ENCODE measurements around the gene PRUNE2.
"Not testable (repeated sequence)": the region's sequence is repeated elsewhere in the genome, so short reads cannot be mapped to it uniquely, and the experiment has no call there.

PRUNE2 gene, protein sequence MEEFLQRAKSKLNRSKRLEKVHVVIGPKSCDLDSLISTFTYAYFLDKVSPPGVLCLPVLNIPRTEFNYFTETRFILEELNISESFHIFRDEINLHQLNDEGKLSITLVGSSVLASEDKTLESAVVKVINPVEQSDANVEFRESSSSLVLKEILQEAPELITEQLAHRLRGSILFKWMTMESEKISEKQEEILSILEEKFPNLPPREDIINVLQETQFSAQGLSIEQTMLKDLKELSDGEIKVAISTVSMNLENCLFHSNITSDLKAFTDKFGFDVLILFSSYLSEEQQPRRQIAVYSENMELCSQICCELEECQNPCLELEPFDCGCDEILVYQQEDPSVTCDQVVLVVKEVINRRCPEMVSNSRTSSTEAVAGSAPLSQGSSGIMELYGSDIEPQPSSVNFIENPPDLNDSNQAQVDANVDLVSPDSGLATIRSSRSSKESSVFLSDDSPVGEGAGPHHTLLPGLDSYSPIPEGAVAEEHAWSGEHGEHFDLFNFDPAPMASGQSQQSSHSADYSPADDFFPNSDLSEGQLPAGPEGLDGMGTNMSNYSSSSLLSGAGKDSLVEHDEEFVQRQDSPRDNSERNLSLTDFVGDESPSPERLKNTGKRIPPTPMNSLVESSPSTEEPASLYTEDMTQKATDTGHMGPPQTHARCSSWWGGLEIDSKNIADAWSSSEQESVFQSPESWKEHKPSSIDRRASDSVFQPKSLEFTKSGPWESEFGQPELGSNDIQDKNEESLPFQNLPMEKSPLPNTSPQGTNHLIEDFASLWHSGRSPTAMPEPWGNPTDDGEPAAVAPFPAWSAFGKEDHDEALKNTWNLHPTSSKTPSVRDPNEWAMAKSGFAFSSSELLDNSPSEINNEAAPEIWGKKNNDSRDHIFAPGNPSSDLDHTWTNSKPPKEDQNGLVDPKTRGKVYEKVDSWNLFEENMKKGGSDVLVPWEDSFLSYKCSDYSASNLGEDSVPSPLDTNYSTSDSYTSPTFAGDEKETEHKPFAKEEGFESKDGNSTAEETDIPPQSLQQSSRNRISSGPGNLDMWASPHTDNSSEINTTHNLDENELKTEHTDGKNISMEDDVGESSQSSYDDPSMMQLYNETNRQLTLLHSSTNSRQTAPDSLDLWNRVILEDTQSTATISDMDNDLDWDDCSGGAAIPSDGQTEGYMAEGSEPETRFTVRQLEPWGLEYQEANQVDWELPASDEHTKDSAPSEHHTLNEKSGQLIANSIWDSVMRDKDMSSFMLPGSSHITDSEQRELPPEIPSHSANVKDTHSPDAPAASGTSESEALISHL (N-terminal part only)

DNA sequence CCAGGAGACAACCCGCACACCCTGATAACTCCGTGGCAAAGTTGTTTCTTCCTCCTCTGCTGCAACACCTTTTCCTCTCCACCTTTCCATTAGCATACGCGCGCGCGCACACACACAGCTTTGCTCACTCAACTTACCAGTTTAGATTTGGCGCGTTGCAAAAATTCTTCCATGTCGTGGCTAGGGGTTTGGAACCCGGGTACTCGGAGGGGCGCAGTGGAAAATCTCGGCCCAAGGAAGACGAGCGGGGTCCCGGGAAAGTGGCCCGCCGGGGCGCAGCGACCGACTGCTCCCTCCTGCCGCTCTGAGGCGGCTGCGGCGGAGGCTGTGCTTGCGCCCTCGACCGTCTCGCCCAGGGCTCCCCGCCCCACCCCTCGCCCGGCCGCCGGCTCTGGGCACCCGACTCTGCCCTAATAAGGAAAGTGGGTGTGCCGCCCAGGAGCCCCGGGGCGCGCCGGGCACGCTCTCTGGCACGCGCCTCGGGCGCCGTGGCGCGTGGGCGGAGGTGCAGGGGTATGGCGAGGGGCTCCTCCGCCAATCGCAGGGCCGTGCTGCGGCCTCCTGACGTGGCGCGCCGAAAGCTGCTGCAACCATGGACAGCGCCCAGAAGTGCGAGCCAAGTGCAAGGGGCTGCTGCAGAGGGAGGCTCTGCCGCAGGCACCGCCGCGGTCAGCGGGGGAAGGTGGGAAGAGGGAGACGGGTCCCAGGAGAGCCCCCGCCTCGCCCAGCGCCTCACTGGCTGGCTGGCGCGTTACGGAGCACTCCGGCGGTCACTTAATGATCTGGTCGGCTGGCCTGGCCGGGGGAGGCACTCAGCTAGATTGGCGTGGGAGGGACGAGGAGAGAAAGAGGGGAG is at the start of gene PRUNE2:
TSS of gene PRUNE2 (minus strand) at position 324 of the 856 bp plus-strand sequence. CDS start at position 173, 151 bp downstream.
- no peak for DNase-seq (ENCODE audit: low read depth)

DNA sequence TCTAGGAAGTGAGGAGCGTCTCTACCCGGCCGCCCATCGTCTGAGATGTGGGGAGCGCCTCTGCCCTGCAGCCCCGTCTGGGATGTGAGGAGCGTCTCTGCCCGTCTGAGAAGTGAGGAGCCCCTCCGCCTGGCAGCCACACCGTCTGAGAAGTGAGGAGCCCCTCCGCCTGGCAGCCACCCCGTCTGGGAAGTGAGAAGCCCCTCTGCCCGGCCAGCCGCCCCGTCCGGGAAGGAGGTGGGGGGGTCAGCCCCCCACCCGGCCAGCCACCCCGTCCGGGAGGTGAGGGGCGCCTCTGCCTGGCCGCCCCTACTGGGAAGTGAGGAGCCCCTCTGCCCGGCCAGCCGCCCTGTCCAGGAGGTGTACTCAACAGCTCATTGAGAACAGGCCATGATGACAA is 49.5 kb upstream of the PRUNE2 start:
- not testable (repeated sequence) for DNase-seq (ENCODE audit: low read depth)

DNA sequence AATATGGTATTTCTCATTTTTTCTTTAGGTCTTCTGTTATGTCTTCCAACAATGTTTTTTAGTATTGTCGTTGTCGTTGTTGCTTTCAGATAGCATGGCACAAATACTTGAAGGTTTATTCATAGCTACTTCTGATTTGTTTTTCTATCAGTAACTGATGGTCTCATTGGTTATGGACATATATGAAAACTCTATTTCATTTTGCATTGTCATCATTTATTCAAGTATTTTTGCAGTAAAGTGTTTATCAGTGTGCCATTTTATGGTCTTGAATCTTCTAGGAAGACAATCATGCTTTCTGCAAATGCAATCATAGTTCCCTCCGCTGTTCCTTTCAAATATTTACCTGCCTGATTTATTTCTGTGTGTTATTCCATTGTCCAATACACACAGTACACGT is 44.0 kb upstream of the PRUNE2 start:
- no peak for DNase-seq (ENCODE audit: low read depth)

DNA sequence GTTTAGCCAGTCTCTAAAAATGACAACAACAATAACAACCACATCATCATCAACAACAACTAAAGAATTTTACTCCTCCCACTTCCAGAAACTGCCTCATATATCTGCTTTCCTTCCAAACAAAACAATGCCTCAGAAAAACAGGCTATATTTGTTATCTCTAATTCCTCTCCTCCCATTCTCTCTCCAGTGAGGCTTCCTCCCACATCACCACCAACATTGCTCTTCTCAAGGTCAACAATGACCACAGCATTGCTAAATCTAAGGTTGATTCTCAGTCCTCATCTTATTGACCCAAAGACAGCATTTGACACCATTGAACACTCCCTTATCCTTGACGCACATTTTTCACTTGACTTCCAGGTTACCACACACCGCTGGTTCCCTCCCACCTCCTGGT is 38.1 kb upstream of the PRUNE2 start:
- no peak for DNase-seq (ENCODE audit: low read depth)

DNA sequence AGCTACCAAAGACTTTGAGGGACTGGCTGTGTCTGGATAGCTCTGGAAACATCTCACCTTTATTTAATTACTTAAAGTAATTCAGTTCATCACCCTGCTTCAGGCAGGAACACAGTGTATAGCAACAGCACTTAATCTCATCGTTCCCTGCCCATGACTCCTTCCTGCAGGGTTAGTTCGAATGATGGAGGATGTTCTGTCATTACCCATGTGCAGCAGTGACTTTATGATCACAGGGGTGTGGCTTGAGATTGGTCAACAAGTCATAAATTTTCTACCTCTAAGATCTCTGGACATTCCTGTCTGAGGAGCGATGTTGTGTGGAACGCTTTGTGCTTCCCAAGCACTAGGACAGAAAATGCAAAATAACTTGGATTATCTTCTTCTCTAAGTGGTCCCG is 37.1 kb upstream of the PRUNE2 start:
- DNase-seq (ENCODE audit: low read depth) = no peak

DNA sequence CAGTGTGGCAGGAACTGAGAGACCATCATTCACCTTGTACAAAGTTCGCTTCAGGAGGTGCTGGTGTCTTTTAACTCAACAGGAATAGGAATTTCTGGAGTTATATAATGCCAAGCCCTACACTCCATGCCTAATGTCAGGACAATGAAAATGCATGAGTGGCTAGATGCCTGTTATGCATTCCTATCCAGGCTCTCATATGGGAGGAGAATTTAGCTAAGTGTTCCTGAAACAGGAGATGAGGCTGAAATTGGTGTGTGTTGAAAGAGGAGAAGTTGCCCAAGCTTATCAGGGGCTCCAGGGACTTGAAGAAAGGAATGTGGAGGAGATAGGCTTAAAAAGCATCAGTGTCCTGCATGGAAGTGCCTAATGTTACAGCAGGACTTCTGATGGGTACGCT is 26.8 kb upstream of the PRUNE2 start:
- no peak for DNase-seq (ENCODE audit: low read depth)

DNA sequence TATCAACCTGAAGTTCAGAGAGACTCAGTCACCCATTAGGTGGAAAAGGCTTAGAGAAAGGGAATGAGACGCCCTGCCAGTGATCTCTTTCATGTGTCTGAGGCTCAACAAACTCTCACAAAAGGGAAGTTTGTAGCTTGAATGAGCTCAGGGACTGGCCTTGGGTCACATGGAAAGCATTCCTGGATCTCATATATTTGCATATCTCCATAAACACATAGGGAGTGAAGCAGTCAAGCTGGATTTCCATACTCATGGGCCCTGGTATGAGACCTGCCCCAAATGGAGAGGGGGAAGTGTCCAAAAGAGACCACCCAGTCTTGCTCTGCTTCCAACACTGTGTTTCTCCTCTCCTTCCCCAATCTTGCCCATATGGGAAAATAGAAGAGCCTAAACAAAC is 26.4 kb upstream of the PRUNE2 start:
- DNase-seq (ENCODE audit: low read depth) = no peak

DNA sequence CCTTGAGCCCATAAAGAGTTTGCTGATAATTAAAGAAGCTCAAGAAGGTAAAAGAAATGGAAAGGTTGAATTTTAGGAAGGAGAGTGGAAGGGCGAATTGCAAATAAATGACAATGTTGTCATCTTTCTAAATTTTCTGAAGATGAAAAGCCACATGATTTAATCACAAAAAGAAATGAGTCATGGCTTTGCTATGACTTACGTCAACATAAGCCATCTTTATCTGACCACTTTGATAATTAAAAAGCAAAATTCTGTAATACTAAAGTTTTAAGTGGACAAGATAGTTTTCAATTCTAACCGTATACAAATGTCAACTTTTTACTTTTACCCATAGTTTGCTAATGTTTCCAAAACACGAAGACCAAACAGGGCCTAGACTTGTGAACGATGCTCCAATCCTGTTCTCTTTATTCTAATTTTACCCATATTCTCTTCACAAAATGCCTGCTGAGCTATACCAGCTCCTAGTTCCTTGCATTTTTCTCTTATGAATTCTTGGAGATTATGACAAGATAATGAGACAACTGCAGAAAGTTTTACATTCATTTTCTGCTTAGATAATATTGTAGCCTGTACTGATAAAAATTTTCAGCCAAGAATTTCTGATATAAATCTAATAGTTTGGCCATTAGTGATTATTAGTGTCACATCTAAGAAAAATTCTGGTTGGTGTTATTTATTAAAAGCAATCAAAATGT is 21.8 kb upstream of the PRUNE2 start:
- no peak for DNase-seq (ENCODE audit: low read depth)

DNA sequence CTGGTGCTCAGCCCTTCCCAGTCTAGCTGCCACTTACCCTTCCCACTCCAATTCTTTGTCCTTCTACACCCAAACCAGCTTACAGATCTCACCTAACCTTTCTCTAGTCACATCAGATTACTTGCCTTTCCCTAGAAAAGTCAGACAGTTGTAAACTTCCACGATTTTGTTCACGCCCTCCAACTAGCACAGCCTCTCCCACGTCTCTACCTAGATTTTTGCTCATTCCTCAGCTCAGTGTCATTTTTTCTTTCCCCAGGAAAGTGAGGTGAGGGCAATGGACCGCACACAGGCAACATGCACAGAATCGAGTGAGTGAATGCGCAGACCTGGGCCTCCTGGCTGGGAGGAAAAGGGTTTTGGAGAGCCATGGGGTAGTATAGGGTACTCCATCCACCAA is 20.9 kb upstream of the PRUNE2 start:
- no peak for DNase-seq (ENCODE audit: low read depth)

DNA sequence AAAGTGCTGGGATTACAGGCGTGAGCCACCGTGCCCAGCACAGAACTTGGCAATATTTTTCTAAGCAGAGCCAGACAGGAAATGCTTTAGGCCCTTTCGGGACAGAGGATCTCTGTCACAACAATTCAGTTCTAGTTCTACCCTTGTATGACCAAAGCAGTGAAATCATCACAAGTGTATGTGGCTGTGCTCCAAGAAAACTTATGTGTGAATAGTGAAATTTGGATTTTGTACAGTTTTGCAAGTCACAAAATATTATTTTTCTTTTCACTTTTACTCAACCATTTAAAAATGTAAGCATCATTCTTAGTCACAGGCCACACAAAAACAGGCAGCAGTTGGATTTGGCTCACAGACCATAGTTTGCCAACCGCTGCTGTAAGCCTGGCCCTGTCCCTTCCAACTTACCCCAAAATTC is 20.4 kb upstream of the PRUNE2 start:
- DNase-seq (ENCODE audit: low read depth) = no peak

DNA sequence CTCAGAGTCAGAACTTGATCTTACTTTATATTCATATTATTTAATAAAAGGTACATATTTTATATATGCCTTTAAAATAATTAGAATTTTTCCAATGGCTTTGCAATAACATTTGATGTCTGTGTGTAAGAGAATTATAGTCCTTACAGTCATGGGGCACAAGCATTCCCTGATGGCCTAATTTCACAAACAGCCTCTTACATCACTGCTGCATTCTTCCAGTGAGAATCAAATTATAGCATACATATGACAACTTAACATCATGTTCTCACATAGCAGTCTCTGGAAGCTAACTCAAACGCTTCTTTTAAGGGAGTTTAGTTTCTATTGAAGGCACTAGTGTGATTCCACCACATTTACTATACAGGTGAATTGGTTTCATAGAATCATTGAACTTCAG is 15.3 kb upstream of the PRUNE2 start:
- DNase-seq (ENCODE audit: low read depth) = no peak

DNA sequence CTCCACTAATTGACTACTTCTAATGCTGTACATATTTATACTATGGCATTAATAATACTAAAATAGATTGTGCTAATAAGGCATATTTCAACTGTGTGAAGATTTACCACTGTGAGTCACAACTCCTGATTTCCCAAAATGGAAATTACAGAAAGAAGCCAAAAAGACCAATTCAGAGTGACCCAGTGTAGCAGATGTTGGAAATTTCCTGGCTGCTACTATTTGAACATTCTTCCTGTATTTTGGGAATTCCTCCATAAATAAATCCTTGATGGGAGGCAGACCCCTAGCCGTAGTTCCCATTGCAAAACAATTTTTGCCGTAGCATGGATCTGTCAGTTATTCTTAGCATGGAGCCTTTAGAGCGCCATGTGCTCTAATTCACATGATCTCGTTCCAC is 11.4 kb upstream of the PRUNE2 start:
- DNase-seq (ENCODE audit: low read depth) = no peak

DNA sequence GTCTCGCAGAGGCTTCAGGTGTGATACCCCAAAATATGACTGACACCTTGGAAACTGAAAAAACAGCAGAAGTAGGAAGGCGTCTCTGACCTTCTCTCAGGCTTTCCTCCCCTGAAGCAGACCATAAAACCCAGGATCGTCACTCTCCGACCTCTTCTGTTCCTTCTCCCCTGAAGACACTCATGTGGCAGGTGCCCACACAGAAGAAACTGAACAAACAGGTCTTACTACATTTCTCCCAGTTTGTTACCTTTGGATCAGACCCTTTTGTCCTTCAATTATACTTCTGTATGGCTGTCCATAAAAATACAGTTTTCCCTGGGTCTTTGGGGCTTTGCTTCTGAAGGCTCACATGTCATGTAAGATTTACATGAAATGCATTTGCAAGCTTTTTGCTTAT is 10.3 kb upstream of the PRUNE2 start:
- DNase-seq (ENCODE audit: low read depth) = no peak

DNA sequence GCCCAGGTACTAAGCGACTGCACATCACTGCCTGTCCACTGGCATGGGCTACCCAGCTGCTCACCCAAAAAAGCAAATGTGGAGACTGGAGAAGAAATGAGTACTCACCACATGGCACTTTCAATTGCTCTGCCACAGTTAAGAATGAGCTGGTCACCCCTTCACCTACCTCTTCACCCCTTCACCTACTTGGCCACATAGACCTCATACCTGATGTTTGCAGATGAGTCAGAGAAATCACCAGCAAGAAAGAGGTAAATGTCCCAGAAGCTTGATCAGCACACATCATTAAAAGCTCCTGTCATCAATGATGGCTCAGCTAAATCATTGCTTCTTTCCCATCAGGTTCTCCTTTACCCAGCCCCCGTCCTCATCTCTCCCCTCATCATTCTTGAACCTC is 7.6 kb upstream of the PRUNE2 start:
- DNase-seq (ENCODE audit: low read depth) = no peak

DNA sequence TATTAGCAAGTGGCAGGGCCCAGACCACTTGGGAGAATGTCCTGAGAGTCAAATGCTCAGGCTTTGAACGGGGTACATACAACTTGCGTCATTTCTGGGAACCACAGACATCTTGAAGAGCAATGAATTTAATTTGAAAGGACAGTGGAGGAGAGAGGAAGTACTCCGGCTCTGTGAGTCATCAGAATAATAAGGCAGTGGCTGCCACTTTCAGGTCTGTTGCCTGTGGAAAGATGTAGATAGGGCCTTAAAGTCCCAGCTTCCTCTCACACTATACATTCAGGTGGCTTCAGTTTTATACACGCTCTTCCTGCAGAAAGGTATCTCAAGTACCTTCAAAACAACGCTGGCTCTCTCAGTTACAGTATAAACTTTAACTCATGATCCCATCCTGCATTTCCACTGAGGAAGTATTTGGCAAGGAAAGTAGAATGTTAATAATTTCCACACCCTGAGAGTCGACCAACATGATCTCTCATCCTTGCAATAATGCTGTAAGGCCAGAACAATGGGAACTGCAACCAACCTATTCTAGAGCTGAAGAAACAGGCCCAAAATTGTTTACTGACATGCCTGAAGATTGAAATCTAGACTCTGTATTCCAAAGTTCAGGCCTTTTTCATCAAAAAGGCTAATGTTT is 6.8 kb upstream of the PRUNE2 start:
- no peak for DNase-seq (ENCODE audit: low read depth)

DNA sequence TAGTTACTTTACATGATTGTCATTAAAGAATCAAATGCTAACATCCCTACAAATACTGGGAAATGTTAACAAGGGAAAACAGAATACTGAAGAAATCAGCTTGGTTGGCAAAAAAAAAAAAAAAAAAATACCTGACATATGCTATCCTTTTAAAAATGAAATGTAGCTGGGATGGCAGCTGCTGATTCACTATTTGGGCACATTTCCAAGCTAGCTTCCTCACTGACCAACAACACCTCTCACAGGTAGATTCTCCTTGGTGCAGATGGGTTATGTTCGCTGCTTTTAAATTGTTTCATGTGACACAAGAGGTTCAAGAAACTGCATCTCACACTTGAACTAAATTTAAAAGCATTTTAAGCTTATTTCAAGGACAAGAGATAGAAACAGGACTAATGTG is 6.1 kb upstream of the PRUNE2 start:
- DNase-seq (ENCODE audit: low read depth) = no peak

DNA sequence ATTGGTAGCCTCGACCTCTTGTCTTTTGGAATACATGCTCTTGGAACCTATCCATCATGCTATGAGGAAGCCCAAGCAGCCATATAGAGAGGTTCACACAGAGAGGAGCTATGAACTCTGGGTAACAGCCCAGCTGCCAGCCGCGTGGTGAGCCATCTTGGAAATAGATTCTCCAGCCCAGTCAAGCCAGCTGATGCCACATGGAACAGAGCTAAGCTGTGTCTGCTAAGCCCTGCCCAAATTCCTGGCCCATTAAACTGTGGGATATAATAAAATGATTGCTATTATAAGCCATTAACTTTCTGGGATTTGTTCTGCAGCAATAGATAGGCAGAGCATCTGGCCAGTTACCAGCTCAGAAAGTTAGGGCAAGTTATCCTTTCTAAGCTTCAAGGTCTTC is 4.9 kb upstream of the PRUNE2 start:
- no peak for DNase-seq (ENCODE audit: low read depth)

DNA sequence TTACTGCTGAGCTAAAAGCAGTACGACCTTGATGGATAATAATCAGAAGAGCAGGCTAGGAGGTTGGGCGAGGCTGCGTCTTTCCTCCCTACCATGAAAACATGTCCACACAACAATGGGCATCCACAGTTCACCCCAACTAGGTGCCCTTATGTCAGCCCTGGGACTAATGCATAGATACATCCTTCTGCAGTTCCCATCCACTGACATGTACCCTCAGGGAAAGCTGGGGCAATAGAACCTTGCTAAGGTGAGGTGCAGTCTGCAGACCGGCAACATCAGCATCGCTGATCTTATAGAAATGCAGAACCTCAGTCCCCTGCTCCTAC is 697 bp upstream of the PRUNE2 start:
- DNase-seq (ENCODE audit: low read depth) = no peak

DNA sequence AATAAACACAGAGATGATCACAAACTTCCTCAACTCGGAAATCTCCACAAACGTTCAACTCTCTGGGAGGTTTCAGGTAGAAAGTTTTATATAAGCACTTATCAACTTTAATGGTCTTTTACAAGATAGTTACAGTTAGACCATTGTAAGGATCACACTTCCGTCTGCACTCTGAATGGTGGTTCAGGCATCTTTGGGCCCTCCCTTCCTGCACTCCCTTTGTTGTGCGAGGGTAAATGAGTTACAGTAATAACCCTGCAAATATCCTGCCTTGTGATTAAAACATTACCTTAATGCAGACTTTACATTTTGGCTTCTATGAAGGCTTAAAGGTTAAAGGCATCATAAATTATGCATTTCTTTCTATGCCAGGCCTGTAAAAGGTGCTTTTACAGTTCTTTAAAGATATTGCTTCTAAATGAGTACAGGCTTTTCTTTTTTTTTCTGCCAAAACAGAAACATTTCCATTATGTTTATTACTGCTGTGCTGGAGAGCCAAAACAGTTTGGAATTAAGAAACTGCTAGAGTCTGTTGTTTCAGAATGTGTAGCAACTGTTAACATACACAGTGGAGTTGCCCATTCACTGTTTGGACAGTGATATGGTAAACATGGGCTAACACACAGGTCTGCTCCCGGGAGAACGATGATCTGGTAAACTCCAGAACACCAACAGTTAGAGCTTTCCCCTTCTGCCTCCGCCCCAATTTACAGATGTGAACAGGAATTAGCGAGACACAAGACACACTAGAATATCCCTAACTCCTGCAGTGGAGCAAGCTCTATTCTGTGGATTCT is 1.1 kb downstream of the PRUNE2 start:
- DNase-seq (ENCODE audit: low read depth) = no peak

DNA sequence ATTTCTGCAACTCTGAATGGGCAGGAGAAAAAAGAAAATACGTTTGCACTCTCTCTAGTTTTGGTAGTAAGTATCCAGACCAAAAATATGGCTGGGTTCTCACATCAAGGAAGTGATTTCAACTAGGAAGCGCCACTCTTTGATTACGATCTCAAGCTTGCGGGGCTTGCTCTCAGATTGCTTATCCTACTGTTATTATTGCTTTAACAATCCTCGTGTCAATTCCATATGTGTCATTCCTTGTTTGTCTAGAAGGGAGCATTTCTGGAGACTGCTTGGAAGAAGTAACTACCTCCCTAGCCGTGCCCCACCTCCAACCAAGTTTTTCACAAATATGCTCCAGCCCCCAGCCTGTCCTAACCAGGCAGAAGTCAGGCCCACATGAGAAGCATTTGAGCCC is 3.5 kb downstream of the PRUNE2 start:
- no peak for DNase-seq (ENCODE audit: low read depth)

Data from stimulated activated CD8-positive, alpha-beta memory T cell treated with anti-CD3 and anti-CD28 coated beads, Interleukin-7, amount 100 ng/mL, for 24 hours (primary cell).